GM18511 (cell line): Measurements from ENCODE around the gene ULK4.
"Not testable (repeated sequence)": the region's sequence is repeated elsewhere in the genome, so short reads cannot be mapped to it uniquely, and the experiment has no call there.

Experiments
- ATAC-seq: cut with Tn5 transposase; IDR thresholded peaks from one replicate; pipeline ENCODE4 v1.9.1; 2021; ENCODE audit warnings: mild to moderate bottlenecking, moderate library complexity; ENCODE audit not compliant: unreplicated experiment

The ULK4 gene

DNA sequence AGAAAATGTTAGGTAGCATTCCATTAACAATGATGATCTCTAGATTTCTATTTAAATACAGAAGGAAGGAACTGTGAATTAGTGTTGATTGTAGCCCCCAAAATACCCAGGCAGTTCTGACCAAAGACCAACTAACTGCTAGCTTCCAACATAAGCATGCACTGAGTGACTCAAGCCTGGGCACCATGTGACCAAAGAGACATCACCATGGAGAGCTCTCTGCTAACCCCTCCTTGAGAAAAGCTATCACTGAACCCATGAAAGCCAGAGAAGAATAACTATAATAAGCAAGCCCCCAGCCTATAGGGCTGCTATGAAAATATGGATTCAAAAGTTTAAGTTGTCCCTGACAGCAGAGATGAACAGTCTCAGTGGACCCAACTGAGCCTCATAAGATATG, 310.2 kb downstream of the ULK4 start:
- no peak for ATAC-seq

DNA sequence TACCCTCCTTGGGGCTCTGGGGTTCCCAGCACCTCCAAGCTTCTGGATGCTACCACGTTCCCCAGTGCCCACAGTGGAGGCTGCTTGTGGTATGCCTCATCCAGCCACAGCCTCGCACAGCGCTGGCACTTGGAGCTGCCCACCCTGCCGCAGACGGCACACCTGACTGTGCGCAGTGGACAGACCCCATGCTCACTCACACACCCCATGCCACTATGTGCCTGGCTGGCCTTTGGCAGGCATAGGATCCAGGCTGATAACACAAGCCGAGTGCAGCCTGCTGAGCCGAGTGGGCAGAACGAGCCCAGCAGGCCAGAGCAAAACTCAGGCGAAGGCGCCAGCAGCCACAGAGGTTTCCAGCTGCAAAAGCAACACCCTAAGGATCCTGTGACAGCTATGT, 311.5 kb downstream of the ULK4 start:
- ATAC-seq, result no peak

GRCh38 chr3:41649129-41649739, 312.7 kb downstream of the ULK4 start:
- ATAC-seq, result no peak

DNA sequence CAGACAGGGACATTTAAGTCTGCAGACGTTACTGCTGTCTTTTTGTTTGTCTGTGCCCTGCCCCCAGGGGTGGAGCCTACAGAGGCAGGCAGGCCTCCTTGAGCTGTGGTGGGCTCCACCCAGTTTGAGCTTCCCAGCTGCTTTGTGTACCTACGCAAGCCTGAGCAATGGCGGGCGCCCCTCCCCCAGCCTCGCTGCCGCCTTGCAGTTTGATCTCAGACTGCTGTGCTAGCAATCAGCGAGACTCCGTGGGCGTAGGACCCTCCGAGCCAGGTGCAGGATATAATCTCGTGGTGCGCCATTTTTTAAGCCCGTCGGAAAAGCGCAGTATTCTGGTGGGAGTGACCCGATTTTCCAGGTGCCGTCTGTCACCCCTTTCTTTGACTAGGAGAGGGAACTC, 314.2 kb downstream of the ULK4 start:
- not testable (repeated sequence) for ATAC-seq

DNA sequence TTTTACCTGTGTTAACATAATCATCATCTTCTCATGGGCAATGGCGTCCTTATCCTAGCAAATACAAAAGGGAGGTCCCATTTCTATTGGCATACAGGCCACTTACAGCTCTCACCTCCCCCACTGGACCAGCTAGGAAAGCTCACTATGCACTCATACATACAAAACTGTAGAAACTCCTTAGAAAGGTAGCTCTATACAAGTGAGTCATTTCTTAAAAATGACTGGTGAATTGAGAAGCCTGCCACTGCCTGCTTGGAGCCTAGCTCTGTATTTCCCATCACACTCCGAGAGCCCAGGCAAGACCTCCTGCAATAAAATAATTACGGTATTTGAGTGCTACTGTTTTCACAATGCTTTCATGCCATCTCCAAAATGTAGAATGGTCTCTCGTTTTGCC, 321.8 kb downstream of the ULK4 start:
- no peak for ATAC-seq

- no peak for ATAC-seq
Observed at GRCh38 chr3:41638381-41638780, 323.5 kb downstream of the ULK4 start.

DNA sequence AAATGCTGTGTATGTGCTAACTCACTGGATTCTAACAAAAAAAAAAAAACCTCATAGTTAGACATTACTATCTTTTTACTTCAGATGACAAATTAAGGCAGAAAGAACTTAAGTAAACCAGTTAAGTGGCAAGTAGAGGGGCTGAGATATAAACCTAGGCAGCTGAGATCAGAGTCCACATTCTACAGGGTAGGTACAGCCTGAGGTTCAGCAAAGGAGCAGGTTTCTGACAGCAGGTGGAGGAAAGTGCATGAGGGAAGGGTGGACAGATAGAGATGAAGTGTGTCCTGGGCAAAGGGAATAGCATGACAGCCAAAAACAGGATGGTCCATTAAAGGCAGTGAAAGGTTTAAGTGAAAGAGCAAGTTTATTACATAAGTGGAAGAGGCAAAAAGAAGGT, 329.2 kb downstream of the ULK4 start:
- no peak for ATAC-seq

- no peak for ATAC-seq
Observed at GRCh38 chr3:41630708-41631107, 331.2 kb downstream of the ULK4 start.

DNA sequence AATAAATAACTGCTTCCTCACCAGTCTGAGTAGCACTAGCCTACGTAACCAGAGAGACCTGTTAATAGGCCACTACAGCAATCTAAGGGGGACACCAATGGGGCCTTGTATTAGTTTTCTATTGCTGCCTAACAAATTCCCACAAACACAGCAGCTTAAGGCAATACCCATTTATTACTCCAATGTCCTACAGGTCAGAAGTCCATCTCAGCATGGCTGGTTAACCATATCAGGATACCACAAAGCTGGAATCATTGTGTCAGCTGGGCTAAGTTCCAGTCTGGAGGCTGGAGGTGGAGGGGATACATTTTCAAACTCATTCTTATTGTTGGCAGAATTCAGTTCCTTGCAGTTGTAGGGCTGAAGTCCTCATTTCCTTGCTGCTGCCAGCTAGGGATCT, 331.9 kb downstream of the ULK4 start:
- ATAC-seq, result no peak

GRCh38 chr3:41629072-41629471, 332.8 kb downstream of the ULK4 start:
- no peak for ATAC-seq

- ATAC-seq, result no peak
Observed at GRCh38 chr3:41627477-41628087, 334.3 kb downstream of the ULK4 start.

DNA sequence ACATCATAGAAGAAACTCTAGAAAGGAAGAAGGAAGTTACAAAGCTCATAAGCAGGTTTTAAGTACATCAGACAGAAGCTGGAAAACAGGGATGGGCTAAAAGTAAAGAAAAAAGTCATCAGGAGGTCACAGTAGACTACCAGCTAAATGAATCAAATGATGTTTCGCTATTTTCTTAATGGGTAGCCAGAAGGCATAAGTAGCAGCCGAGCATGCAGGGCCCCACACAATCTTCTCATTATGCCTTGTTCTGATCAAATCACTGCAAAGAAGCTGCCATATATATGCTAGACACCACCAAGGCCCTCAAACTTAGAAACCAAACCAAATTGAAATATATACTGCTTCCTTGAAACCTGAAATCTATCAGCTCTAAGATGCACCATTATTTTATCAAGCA, 349.1 kb downstream of the ULK4 start:
- no peak for ATAC-seq

GRCh38 chr3:41611008-41611407, 350.9 kb downstream of the ULK4 start:
- no peak for ATAC-seq

DNA sequence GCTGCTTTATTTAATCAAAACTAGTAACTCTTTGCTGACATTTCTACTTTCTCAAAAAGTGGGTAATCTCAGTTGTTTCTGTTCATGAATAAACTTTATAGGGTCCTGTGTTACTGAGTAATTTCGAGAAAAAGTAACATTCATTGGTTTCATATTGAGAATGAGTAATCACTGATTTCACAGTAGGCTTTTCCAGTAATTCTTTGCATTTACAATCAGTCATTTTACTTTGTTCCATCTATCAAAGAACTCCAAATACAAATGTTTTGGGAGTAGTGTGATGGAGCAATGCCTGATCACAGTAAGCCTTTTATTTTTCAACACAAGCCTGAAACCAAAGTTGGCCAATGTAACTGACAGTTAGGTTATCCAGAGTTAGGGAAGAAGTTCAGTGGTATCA, 353.6 kb downstream of the ULK4 start:
- ATAC-seq, result no peak

GRCh38 chr3:41603807-41604206, 358.1 kb downstream of the ULK4 start:
- ATAC-seq, result no peak

DNA sequence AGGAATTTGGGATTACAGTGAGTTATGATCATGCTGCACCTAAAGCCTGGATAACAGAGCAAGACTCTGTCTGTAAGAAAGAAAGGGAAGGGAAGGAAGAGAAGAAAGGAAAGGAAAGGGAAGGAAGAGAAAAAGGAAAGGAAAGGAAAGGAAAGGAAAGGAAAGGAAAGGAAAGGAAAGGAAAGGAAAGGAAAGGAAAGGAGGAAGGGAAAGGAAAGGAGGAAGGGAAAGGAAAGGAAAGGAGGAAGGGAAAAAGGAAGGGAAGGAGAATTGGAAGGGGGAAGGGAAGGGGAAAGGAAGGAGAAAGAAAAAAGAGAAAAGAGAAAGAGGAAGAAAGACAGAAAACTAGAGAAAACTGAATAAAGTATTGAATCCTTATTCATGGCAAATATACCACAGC, 359.8 kb downstream of the ULK4 start:
- no peak for ATAC-seq

DNA sequence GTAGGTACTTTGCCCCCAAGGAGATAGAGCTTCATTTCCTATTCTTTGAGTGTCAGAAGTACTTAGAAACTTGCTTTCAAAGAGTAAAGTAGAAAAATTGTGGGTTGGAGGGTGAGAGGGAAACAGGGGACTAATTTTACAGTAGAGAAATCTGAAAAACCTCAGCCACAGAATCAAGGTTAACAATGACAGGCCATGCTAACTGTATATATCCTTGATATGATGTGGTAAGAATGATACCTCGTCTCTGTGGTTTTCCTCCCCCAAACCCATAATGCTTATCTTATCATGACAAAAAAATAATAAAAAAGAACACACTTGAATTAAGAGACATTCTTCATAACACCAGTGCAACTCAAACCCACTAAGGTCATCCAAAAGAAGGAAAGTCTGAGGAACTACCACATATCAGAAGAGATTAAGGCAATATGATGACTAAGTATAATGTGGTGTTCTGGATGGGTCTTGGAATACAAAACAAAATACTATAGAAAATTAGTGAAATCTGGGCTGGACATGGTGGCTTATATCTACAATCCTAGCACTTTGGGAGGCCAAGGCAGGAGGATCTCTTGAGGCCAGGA, 360.4 kb downstream of the ULK4 start:
- ATAC-seq, result no peak

GRCh38 chr3:41600616-41601015, 361.3 kb downstream of the ULK4 start:
- no peak for ATAC-seq

- ATAC-seq, result no peak
Observed at GRCh38 chr3:41599127-41599484, 362.8 kb downstream of the ULK4 start.

- no peak for ATAC-seq
Observed at GRCh38 chr3:41598402-41599126, 363.3 kb downstream of the ULK4 start.

DNA sequence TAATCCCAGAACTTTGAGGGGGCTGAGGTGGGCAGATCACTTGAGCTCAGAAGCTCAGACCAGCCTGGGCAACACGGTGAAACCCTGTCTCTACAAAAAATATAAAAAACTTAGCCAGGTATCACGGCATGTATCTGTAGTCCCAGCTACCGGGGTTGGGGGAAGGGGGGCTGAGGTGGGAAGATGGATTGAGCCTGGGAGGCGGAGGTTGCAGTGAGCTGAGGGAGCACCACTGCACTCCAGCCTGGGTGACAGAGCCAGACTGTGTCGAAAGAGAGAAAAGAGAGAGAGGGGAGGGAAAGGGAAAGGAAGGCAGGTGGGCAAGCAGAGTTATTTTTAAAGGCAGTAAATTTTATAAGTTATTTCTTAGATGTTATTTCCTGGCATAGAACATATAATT, 368.1 kb downstream of the ULK4 start:
- no peak for ATAC-seq
